Stimulated activated CD8-positive, alpha-beta memory T cell treated with anti-CD3 and anti-CD28 coated beads, Interleukin-12 subunit alpha, Interleukin-12 subunit beta, amount 100 ng/mL, for 1 hour (primary cell): Measurements from ENCODE around the gene CTBP2.
A peak's percentile ranks its signal among the peaks of the same experiment; 100 is the strongest.

ENCODE experiments used
- DNase-seq: peaks from one replicate; pipeline ENCODE4 v3.0.0-alpha.2; 2020; ENCODE audit warnings: low read depth

Gene CTBP2

DNA sequence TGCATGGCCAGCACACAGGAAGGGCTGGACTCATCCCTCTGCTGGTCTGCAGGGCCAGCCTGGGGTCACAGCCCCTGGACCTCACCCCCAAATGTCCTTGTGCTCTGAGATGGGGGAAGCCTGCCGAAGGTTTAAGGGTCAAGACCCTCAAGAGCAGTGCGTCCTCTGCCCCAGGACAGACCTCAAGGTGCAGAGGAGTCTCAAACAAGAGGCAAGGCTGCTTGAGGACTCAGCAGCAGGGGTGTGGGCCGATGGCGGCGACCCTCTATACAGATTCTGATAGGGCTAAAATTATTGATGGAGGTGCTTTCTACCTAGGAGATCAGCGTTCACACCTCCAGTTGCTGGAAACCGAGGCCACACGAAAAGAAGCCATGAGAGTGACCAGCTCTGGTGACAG, 137.7 kb downstream of the CTBP2 start:
- no peak for DNase-seq

DNA sequence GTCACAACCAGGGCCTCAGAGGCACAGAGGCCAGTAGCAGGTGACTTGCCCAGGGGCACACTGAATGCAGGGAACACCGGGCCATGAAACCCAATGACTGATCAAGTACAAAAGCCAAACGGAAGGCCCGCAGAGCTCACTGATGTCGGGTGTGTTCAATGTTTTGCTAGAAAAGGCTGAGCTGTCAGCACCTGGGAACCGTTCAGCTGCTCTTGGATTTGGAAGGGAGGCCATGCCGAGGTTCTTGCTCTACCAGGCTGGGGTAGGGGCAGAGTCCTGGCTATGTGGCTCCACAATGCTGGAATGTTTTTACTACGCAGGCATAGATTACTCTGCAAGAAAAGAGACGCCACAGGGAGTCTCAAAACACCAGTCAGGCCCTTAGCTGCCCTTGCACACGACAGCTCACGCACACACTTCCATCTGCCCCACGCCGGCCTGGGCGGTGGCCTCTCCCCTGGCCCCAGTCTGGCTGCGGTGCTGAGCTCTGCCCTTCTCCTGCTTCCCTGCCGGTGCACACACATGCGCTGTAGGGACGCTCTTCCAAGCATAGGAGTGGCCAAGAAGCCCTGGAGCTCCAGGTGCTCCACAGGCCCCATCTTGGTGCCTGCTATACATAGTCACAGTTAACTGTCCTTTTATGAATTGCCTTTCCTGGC, 138.5 kb downstream of the CTBP2 start:
- DNase-seq = no peak

DNA sequence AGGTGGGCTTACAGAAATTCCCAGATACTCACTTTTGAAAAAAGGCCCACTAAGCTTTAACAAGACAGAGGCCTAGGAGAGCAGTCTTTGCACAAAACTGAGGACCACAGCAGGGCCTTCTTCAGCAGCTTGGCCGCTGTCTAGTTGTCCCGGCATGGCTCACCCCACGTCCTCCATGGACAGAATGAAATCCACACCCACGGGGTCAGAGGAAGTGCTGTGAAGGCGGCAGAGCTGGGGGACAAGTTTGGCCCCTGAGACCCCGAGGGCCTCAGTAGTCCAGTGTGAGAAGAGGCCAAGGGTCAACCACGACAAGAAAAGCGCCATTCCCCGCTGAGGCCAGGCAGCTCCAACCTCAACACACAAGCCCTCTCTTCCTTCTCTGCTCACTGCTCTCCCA, 139.5 kb downstream of the CTBP2 start:
- no peak for DNase-seq

DNA sequence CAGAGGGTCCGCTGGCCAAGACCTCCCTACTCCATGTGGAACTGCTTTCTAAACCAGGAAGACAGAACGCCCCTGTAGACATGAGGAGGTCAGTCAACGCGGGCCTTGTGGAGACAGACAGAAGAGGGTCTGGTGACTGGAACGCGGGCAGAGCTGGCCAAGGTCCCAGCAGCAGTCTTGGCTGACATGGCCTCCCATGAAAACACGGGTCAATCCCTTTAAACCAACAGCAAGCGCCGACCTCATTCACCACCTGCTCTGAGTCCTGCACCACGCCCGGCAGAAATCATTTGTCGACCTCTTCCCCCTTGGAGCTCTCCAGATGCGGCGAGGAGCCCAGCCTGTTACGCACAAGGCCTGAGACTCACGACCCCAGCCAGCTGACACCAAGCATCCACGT, 140.0 kb downstream of the CTBP2 start:
- DNase-seq = no peak

DNA sequence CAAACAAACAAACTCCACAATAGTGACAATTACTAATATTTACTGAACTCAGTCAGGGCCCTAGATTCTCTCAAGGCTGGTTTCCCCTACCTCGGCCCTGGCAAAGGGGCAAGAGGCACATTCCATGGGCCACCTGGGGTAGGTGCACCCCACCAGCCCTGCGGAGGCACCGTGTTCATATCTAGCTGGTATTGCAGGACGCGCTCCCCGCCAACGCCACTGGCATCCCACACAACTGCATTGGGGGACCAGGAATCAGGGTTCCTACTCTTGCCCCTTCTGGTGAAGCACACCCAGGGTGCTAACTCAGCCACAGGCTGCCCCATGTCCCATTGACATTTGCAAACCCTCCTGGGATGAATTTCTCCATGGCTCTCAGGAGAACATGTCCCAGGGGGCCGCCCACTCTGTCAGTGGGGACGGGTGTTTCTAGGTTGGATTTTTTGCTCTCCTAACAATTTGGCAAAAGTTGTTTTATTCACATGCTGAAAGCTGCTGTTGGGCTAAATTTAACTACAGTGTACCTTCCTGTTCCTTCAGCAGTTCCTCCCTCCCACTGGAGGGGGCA, 141.7 kb downstream of the CTBP2 start:
- no peak for DNase-seq

DNA sequence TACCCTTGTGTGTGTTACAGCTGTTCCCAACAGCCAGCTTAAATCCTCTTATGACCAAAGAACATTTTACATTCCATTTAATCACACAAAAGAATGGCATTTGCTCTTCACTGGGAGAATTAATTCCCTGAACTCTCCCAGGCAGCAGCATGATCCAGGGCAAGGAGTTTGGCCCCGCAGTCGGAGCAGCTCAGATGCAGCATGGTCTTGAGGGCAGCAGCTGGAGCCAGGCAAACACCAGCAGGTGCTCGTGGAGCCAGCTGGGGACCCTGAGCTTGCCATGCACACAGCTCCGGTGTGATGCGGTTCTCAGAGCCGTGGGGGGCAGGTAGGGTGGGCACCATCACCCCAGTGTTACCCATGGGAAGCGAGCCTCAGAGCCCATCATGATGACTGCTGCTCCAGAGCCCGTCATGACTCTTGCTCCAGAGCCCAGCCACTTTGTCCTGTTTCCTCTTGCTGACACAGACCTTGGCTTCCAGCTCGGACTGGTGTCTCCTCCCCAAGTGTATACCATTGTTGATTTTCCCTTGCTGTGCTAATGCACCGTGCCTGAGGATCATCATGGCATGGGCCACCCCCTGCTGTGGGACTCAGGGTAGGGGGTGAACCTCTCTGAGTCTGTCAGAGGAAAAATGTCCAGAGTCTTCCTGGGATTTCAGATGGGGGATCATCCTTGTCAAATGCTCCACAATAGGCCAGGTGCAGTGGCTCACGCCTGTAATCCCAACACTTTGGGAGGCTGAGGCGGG, 142.6 kb downstream of the CTBP2 start:
- no peak for DNase-seq

DNA sequence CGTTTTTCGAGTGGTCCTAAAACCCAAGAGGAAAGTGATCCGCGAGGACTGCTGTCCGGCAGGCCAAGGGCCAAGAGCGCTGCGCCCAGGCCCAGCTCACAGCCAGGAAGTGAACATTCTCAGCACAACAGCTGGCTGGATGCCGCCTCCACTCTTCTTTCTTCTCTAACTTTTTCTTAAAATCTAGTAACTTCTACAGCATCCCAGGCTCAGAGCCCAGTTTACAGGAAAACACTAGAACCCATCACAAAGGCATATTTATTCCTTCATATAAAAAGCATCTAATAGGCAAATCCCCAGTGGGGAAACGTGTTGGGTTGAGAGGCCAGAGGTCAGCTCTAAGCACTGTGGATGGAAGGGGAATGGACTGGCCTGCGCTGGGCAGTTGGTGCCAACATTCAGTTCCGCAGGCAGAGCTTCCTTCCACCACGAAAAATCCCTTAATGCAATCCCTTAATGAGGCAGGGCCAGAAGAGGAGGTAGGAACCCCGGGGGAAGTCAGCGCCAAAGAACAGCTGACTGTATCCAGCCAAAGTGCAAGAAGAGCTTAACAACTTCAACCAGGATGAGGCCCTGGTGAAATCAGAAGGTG, 143.7 kb downstream of the CTBP2 start:
- no peak for DNase-seq

DNA sequence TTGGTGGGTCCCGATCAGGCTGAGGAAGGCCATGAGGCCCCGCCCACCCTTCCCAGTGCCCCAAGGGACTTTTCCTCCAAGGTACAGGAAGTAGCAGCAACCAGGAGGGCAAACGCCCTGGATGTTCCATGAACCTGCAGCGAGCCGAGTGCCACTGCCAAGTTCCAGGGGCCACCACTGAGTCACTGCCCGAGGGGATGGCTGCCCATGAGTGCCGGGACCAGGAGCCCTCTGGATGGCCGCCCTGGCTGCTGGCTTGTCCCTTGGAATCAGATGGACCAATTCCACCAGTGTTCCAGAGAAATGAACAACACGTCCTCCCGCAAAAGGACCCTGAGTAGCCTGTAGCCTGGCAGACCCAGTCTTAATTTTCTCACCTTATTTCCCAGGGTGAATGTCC, 144.2 kb downstream of the CTBP2 start:
- no peak for DNase-seq

DNA sequence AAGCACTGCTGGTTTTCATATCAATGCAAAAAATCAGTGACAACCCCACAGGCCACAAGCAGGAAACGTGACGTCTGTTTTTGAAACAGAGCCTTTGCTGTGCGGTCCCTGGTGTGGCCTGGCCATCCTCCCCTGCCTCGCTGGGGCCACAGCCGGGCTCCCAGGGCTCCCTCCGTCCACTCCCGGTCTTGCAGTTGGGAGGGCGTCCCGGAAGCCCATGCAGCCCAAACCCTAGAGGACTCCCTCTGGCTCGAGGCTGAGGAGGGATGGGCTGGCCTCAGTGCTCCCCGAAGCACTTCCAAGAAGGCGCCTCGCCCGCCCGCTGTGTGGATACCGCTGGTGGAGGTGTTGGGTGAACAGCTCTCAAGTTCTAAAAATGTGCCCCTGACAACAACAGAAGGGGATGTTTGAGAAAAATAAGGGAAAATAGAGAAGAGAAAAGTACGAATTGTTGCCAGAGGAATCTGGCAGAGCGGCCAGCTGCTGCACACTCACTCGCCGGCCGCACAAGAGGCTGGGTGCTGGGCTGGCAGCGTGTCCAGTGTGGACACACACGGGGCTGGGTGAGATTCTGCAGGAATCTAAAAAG, 144.9 kb downstream of the CTBP2 start:
- peak; percentile 6 for DNase-seq

DNA sequence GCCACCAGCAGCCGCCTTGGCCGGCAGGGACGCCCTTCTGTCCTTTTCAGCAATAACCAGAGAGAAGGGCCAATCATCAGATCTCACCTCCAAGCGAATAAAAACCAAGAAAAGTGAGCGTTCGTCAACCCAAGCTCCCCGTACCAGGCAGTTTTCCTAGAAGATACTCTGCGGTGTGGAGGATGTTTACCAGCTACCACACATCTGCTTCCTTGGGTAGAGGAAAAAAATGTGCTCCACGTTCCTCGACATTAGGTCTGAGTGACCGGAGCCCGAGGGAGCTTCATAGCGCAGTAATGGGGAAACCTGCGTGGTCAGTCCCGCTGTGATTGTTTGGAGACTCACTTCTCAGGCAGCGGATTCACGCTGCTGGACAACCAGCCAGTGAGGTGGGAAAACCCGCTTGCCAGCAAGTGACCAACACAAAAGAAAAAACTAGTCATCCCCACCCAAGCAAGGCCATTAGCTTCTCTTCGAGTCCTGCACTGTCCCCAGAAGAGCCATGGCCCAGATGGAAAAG, 145.5 kb downstream of the CTBP2 start:
- no peak for DNase-seq

DNA sequence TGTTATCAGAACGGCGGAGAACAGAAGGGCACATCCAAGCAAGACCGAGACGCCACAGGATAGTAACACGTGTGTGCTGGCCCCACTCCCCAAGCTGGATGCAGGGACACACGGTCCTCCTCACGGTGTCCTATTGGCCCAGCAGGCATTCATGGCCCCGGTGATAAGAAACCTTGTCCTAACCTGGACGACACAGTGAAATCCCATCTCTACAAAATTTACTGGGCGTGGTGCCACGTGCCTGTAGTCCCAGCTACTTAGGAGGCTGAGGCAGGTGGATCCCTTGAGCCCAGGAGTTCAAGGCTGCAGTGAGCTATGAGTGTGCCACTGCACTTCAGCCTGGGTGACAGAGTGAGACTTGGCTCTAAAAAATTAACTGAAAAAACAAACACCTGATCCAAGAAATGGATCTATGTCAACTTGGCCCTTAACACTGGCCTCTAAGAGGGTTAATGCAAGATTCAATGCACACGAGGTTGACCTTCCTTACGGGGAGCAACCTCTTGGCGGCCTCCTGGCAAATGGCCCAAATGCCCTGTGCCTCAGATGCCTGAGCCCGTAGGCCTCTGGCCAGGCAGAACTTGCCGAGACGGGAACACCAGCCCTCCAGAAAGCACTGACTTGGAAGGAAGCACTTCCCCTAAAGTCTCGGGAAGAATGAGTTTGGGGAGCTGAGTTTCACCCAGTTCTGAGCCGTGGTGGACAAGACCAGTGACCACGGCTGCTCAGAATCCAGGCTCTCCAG, 146.1 kb downstream of the CTBP2 start:
- DNase-seq = no peak

DNA sequence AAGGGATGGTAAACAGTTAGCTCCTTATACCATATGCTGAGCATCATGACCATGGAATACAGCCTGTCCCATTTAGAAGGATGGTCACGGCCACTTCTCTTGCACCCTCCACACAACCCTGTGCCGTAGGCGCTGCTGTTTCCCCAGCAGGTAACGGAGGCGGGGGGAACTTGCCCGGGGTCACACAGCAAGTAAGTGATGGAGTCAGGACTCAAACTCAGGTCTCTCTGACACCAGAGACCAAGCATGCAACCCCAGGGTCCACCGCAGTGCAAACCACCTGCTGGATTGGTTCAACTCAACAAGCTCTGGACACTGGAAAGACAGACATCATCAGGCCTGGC, 146.9 kb downstream of the CTBP2 start:
- DNase-seq = no peak

DNA sequence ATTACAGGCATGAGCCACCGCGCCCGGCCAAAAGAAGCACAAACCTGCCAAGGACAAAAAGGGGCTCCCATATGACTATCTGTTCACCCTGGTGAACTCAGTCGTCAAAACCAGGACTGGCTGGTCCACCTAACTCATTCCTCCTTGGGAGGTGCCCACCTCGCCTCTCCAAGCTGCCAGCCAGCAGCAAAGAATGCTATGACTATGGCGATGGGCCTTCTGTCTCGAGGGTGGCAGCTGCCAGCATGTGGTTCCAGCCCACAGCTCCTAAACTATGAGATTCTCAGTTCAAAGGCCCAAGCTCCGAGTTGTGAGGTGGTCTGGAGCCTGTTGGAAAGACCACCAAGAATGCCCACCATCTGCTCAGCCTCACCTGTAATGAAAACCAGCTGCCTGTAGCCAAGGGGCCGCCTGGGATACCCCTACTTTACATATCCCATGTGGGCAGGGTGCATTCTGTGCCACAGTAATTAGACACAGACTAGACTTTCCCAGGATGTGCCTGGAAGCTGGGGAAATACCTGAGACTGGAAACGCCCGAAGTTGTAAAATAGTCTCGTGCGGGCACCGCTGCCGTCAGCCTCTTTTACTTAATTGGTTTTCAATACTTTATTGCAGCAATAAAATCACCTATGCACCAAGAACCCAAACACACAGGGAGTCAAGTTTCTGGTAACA, 147.4 kb downstream of the CTBP2 start:
- no peak for DNase-seq

DNA sequence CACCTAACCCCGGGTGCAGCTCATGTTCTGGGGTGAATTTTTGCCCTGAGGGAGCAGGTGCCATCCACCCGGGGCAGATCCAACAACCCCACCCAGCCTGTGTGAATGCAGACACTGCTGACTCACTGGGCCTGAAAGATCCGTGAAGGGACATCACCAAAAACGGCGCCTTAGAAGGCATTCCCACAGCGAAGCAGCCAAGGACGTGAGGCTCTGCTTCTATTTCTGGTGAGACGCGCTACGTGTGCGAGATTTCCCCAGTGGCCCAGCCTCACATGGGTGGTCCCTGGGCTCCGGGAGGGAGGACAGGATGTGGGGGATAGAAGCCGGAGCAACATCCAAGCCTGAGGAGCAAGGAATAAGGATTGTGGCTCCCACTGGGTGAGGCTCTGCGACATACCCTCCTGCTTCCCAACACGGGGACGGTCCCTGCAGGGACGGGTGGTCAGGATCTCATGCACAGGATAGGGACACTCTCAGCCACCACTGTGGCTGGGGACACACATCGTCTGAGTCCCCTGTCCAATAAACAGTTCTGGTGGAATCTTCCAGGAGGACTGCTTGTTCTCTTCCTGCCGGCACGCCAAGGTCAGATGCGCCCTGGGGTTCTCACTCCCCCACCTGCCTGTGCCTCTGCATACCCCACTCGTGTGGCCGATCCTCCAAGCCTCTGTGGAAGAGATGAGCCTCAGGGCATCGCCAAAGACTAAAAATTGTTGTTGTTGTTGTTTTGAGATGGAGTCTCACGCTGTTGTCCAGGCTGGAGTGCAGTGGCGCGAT, 148.2 kb downstream of the CTBP2 start:
- no peak for DNase-seq

DNA sequence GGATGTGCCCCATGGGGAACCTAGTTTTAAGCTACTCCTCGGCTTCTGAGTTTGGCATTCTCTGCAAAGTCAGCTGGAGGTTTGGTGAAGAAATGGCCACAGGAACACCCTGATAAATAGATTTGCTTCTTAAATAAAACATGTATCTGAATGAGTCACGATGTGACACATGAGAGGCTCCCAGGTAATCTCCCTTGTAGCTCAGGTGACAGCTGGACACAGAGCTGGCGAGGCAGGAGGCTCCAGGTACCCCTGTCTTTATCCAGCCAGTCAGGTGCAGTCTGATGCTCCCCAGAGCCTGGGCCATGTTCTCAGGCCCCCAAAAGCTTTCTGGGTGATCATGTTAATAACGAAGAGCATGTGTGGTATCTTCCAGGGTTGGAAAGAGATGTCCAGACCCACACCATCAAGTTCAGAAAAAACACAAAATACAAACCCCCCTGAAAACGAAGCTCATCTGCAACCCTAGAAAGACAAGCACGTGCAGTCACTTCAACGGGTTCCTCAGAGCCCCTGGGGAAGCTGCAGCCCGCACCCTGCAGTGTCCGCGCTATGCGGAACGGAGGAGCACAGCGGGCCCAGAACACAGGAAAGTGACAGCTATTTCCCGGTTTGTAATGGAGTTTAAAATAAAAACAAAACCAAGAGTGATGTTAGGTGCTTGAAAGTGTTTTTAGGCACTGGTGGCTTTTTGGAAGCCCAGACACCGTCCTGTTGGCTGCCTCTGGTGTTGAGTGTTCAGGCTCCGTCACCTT, 149.0 kb downstream of the CTBP2 start:
- no peak for DNase-seq

DNA sequence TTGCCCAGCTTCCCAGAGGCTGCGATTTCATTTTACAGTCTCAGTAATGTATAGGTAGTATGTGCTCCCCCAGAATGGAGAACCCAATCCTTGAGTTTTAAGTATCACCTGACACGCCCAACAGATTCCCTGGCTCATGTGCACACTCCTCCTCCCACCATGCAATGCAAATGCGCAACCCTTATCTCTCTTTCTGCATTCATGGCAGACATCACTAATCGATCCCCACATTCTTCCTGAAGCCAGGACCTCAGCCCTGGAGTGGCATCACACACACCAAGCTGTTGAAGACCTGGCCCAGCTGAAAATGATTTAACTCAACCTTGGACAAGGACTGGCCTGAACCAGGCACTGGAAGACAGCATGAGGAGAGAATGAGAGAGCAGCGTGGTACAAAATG, 150.0 kb downstream of the CTBP2 start:
- DNase-seq = no peak

DNA sequence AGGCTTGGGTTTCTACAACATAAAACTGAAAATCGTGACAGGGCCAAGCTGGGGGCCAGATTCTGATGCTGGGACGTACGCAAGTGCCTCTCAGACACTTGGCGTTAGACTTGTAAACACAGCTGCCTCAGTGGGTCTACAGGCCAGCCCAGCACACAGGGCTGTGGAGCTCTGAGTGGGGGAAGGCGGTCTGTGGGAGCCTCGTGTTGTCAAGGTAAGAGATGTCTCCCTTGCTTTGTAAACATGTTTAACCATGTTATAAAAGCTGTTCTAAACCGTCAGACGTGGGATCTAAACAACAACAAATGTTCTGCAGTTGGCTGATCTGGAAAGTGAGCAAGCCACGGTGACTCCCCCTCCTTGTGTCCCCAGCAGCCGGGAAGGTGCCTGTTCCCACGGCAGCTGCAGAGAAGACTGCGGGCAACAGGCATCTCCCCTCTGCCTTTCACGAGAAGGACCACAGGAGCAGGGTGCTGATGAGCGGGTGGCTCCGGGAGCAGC, 150.7 kb downstream of the CTBP2 start:
- no peak for DNase-seq

DNA sequence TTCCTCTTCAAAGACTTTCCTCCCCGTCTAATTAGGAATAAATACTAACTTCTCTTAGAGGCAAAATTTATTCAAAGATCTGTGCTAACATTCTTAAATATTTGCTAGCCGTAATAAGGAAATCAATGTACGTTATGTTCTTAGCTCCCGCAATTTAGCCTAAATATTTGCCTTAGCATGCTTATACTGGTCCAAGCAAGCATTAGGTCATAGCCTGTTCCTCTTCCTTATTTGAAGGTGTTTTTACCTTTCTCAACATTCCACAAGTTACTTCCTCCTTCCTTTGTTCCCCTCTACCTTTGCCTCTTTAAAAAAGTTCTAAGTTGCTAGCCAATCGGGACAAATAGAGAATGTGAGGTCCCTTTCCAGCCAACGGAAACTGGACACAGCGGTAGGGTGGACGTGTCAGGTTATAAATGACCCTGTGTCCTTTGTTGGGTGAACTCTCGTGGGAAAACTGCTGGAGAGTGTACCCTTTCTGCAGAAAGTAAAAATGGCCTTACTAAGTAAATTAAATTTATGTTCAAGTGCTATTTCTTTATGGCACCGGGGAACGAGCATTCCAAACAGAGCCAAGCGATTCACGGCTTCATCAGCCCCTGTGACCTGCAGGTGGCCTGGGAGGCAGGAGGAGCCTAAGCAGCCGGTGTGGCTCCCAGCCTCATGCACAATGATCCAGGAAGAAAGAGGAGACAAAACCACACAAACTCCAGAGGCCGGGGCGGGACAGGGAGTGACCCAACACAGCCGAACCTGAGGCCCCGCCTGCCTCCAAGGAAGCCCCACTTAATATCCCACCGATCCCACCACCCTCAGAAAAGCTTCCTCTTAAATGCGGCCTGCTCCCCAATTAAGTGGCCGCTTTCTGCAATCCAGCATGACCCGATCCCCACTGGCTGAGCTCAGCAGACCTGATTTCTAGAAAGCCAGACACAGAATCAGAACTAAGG, 151.4 kb downstream of the CTBP2 start:
- no peak for DNase-seq
